Right renal cortex interstitium (tissue), 3 donors: ENCODE results near the gene ANKS3. TPM values are rescaled to one million over a fixed set of nuclear protein-coding genes. Genes with fewer than 3 reads are reported as not detected.
"Not testable (repeated sequence)": the region's sequence is repeated elsewhere in the genome, so short reads cannot be mapped to it uniquely, and the experiment has no call there.

Experiments
- DNase-seq, 3 donors: peaks; one replicate each; pipeline ENCODE4 v3.0.0-alpha.2; 2013; ENCODE audit warnings: low read depth in 3 of 3, low spot score in 2 of 3
- polyA plus RNA-seq, 3 donors: library from polyadenylated mRNA; unstranded; fragments of 120-200 nt; gene quantifications; one replicate each; pipeline ENCODE4 v1.2.1, GENCODE V29; 2013; ENCODE audit not compliant: insufficient read length in 3 of 3

The ANKS3 gene
- polyA plus RNA-seq, 3 donors = 17.0 to 19.7 (median 18.9) TPM

GRCh38 chr16:4760221-4760910 lies 26.3 kb upstream of the ANKS3 start:
- no peak for DNase-seq

- DNase-seq = no peak
These were observed 21.6 kb upstream of the ANKS3 start for GRCh38 chr16:4755687-4756086.

- DNase-seq = no peak
These were observed 20.8 kb upstream of the ANKS3 start for GRCh38 chr16:4754865-4755264.

- no peak for DNase-seq
These were observed 19.2 kb upstream of the ANKS3 start for GRCh38 chr16:4753227-4753626.

- DNase-seq = no peak
These were observed 18.5 kb upstream of the ANKS3 start for GRCh38 chr16:4752351-4753100.

GRCh38 chr16:4750896-4751295 lies 16.8 kb upstream of the ANKS3 start:
- no peak for DNase-seq

GRCh38 chr16:4749700-4750257 lies 15.7 kb upstream of the ANKS3 start:
- no peak for DNase-seq

- no peak for DNase-seq
These were observed 14.8 kb upstream of the ANKS3 start for GRCh38 chr16:4748682-4749411.

- no peak for DNase-seq
These were observed 14.0 kb upstream of the ANKS3 start for GRCh38 chr16:4747906-4748681.

GRCh38 chr16:4746991-4747574 lies 13.0 kb upstream of the ANKS3 start:
- DNase-seq = no peak

- no peak for DNase-seq
These were observed 12.1 kb upstream of the ANKS3 start for GRCh38 chr16:4746215-4746614.

- no peak for DNase-seq
These were observed 11.2 kb upstream of the ANKS3 start for GRCh38 chr16:4745274-4745569.

- DNase-seq = no peak
These were observed 10.6 kb upstream of the ANKS3 start for GRCh38 chr16:4744555-4745273.

GRCh38 chr16:4743226-4743878 lies 9.3 kb upstream of the ANKS3 start:
- DNase-seq = no peak

GRCh38 chr16:4738370-4738769 lies 4.3 kb upstream of the ANKS3 start:
- DNase-seq = not testable (repeated sequence)

GRCh38 chr16:4737545-4737944 lies 3.5 kb upstream of the ANKS3 start:
- DNase-seq = no peak

GRCh38 chr16:4736546-4736945 lies 2.5 kb upstream of the ANKS3 start:
- DNase-seq = no peak

- DNase-seq = peak; percentile 56 to 72 (median 67)
These were observed 862 bp upstream of the ANKS3 start for GRCh38 chr16:4734730-4735535.

- no peak for DNase-seq
These were observed 366 bp downstream of the ANKS3 start for GRCh38 chr16:4733747-4734062.
